ENCODE data around the gene GMDS. TPM values are rescaled to one million over a fixed set of nuclear protein-coding genes. Genes with fewer than 3 reads are reported as not detected.

GMDS gene
- total RNA-seq, 4 donors from 2014 or later = 3.4 to 7.2 (median 4.6) TPM

DNA sequence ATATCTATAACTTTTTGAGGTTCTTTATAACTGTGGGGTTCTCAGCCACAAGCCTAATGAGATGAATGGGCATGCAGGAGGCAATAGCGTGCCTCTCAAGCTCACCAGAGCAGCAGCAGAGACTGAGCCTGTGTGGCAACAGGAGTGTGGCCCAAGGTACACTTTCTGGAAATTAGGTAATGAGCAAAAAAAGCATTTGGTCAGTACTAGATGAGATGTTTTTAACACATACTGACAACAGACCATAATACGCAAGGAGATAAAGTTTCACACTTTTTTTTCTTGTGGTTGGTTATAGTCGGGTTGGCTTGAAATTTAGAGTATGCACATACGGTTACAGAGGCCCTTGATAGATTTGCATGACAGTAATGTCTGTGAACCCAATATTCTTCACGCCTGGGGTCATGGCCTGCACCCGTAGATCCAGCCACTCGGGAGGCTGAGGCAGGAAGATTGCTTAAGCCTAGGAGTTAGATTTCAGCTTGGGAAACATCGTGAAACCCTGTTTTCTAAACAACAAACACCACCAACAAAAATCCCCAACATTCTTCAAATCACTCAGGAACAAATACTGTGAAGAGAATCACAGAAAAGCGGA, 300.1 kb downstream of the GMDS start:
- Histone ChIP-seq H3K9me3 (no peaks in the 10 kb centered on the region), H3K27me3 (no peaks in the 10 kb centered on the region), H3K4me1 (no peaks in the 10 kb centered on the region), H3K4me3 (no peak overlapping the region), H3K36me3 (no peaks in the 10 kb centered on the region), H3K27ac (no peak overlapping the region)
- no peak for DNase-seq
- no peak for TF ChIP-seq POLR2A (IDR thresholded peaks at IDR 0.05)
- TF ChIP-seq, protein P1, sequence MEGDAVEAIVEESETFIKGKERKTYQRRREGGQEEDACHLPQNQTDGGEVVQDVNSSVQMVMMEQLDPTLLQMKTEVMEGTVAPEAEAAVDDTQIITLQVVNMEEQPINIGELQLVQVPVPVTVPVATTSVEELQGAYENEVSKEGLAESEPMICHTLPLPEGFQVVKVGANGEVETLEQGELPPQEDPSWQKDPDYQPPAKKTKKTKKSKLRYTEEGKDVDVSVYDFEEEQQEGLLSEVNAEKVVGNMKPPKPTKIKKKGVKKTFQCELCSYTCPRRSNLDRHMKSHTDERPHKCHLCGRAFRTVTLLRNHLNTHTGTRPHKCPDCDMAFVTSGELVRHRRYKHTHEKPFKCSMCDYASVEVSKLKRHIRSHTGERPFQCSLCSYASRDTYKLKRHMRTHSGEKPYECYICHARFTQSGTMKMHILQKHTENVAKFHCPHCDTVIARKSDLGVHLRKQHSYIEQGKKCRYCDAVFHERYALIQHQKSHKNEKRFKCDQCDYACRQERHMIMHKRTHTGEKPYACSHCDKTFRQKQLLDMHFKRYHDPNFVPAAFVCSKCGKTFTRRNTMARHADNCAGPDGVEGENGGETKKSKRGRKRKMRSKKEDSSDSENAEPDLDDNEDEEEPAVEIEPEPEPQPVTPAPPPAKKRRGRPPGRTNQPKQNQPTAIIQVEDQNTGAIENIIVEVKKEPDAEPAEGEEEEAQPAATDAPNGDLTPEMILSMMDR (IDR thresholded peaks at IDR 0.05 in 4 of 5, conservative IDR thresholded peaks at IDR 0.05 in 1 of 5) = no peak
- no peak for ATAC-seq
- in situ Hi-C loops (cut with MboI; ENCODE audit: low sequenced_read_pairs in 4 of 4) (no loop called here), intact Hi-C loops (cut with DNase I; ENCODE audit: low total_unique reads) (no loop called here)

DNA sequence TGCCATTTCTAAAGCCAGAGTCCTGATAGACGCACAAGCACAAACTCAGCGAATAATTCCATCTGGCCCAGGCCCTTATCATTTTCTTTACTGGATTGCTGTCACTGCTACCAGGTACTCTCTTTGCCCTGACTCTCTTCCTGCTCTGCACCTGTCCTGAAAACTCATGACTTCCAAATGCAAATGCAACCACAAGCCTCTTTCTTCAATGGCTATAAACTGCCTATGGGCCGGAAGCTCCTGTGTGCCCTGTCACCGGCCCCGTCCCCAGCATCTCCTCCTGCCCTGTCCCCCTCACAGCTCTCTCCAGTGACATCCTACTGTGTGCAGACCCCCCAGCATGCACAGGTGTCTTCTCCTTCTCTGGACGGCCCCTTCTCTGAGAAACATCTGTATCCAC, 302.6 kb downstream of the GMDS start:
- Histone ChIP-seq H3K4me3 (no peak overlapping the region), H3K9me3 (no peaks in the 10 kb centered on the region), H3K36me3 (no peaks in the 10 kb centered on the region), H3K27me3 (no peaks in the 10 kb centered on the region), H3K27ac (no peak overlapping the region), H3K4me1 (no peaks in the 10 kb centered on the region)
- ATAC-seq (no peak), DNase-seq (no peak)
- no peak for TF ChIP-seq POLR2A (IDR thresholded peaks at IDR 0.05)
- TF ChIP-seq, protein P1 (IDR thresholded peaks at IDR 0.05 in 4 of 5, conservative IDR thresholded peaks at IDR 0.05 in 1 of 5) = no peak
- intact Hi-C loops (cut with DNase I; ENCODE audit: low total_unique reads) = no loop called here
- in situ Hi-C loops (cut with MboI; ENCODE audit: low sequenced_read_pairs in 4 of 4) = no loop called here

DNA sequence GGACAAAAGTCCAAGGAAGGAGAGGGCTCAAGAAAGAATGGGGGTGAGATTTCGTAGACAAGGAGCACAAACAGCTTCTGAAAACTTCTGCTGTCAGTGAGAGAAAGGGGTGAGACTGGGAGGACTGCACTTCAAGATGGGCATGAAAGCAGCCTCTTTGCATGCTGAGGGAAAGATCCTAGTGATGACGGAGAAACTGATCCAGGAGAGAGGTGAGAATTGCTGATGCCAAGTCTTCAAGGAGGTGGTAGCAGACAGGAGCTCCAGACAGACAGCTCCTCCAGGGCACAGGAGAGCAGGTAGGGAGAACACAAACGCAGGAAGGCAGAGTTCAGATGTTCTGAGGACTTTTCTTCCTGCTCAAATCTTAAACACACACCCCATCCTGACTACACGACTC, 303.9 kb downstream of the GMDS start:
- Histone ChIP-seq H3K36me3 (no peaks in the 10 kb centered on the region), H3K4me1 (no peaks in the 10 kb centered on the region), H3K27ac (no peak overlapping the region), H3K4me3 (no peak overlapping the region), H3K27me3 (no peaks in the 10 kb centered on the region), H3K9me3 (no peaks in the 10 kb centered on the region)
- in situ Hi-C loops (cut with MboI; ENCODE audit: low sequenced_read_pairs in 4 of 4) (no loop called here), intact Hi-C loops (cut with DNase I; ENCODE audit: low total_unique reads) (no loop called here)
- no peak for DNase-seq
- ATAC-seq = no peak
- TF ChIP-seq POLR2A (IDR thresholded peaks at IDR 0.05) = no peak
- TF ChIP-seq, protein P1 (IDR thresholded peaks at IDR 0.05 in 4 of 5, conservative IDR thresholded peaks at IDR 0.05 in 1 of 5) = no peak

DNA sequence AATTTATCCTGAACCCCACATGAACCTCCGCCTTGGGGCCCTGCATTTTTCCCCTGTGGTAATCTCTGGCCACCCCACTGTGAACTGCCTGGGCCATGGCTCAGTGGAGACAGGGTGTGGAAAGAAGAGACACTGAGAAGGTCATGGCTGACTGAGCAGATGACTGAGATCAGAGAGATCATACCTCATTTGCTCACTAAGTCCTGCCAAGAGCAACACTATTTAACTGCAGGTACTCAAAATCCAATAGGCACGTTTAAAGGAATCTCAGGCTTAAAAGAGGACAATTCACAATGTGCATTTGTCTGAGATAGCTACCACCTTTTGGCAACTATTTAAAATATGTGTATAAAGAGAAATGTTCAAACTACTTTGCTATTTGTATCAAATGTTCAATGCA, 305.0 kb downstream of the GMDS start:
- TF ChIP-seq, protein P1 (IDR thresholded peaks at IDR 0.05 in 4 of 5, conservative IDR thresholded peaks at IDR 0.05 in 1 of 5) = no peak
- no peak for TF ChIP-seq POLR2A (IDR thresholded peaks at IDR 0.05)
- intact Hi-C loops (cut with DNase I; ENCODE audit: low total_unique reads) (no loop called here), in situ Hi-C loops (cut with MboI; ENCODE audit: low sequenced_read_pairs in 4 of 4) (no loop called here)
- Histone ChIP-seq H3K4me3 (no peak overlapping the region), H3K36me3 (no peaks in the 10 kb centered on the region), H3K9me3 (no peaks in the 10 kb centered on the region), H3K4me1 (no peaks in the 10 kb centered on the region), H3K27me3 (no peaks in the 10 kb centered on the region), H3K27ac (no peak overlapping the region)
- DNase-seq (no peak), ATAC-seq (no peak)

DNA sequence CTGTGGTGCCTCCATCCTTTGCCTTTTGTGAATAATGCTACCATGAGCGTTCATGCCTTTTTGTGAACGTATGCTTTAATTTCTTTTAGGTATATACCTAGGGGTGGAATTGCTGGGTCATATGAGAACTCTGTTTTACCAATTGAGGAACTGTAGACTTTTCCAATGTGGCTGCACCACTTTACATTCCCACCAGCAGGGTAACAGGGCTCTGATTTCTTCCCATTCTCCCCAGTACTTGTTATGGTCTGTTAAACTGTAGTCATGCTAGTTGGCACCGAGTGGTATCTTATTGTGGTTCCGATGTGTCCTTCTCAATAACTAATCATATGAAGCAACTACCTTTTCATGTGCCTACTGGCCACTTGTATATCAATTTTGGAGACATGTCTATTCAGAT, 312.1 kb downstream of the GMDS start:
- no peaks in the 10 kb centered on the region for H3K9me3 ChIP-seq
- in situ Hi-C loops (cut with MboI; ENCODE audit: low sequenced_read_pairs in 4 of 4) = no loop called here
- DNase-seq (no peak), ATAC-seq (no peak)
- H3K36me3 ChIP-seq = no peaks in the 10 kb centered on the region
- no peak overlapping the region for H3K4me3 ChIP-seq
- no peak for TF ChIP-seq POLR2A (IDR thresholded peaks at IDR 0.05)
- TF ChIP-seq, protein P1 (IDR thresholded peaks at IDR 0.05 in 4 of 5, conservative IDR thresholded peaks at IDR 0.05 in 1 of 5) = no peak
- H3K4me1 ChIP-seq = no peaks in the 10 kb centered on the region
- no peaks in the 10 kb centered on the region for H3K27me3 ChIP-seq
- intact Hi-C loops (cut with DNase I; ENCODE audit: low total_unique reads) = no loop called here
- H3K27ac ChIP-seq = no peak overlapping the region

Data from gastrocnemius medialis (tissue), 4 donors.